ENCODE data around the gene KLHDC7B. TPM values are rescaled to one million over a fixed set of nuclear protein-coding genes. Genes with fewer than 3 reads are reported as not detected.

KLHDC7B gene
- total and polyA plus RNA-seq, 10 of the 15 experiments (the other 5 are each of a cell fraction or from before 2014, with no cell fraction given), result 0.05 to 2.2 (median 0.93) TPM; not detected in 2

DNA sequence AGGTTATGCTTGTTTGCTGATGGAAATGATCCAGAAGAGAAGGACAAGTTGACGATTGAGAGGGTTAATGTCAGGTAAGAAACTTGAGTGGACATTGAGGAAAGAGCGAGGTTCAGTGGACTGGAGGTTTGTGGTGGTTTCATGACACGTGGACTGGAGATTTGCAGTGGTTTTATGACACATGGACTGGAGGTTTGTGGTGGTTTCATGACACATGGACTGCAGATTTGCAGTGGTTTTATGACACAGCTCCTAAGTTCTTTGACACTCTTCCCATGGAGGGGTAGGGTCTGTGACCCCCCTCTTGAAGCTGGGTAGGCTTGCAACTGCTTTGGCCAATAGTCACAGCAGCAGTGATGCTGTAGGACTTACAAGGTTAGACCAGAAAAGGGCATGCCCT lies 49.5 kb downstream of the KLHDC7B start (continued):
- TF ChIP-seq, protein P1, sequence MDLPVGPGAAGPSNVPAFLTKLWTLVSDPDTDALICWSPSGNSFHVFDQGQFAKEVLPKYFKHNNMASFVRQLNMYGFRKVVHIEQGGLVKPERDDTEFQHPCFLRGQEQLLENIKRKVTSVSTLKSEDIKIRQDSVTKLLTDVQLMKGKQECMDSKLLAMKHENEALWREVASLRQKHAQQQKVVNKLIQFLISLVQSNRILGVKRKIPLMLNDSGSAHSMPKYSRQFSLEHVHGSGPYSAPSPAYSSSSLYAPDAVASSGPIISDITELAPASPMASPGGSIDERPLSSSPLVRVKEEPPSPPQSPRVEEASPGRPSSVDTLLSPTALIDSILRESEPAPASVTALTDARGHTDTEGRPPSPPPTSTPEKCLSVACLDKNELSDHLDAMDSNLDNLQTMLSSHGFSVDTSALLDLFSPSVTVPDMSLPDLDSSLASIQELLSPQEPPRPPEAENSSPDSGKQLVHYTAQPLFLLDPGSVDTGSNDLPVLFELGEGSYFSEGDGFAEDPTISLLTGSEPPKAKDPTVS (IDR thresholded peaks at IDR 0.05; ENCODE audit: low read depth, low read length), result no peak
- no peak for TF ChIP-seq NR2C1 (IDR thresholded peaks at IDR 0.05)
- no peak for TF ChIP-seq CBX3 (IDR thresholded peaks at IDR 0.05; ENCODE audit: borderline replicate concordance, low read depth)
- TF ChIP-seq, protein P2, sequence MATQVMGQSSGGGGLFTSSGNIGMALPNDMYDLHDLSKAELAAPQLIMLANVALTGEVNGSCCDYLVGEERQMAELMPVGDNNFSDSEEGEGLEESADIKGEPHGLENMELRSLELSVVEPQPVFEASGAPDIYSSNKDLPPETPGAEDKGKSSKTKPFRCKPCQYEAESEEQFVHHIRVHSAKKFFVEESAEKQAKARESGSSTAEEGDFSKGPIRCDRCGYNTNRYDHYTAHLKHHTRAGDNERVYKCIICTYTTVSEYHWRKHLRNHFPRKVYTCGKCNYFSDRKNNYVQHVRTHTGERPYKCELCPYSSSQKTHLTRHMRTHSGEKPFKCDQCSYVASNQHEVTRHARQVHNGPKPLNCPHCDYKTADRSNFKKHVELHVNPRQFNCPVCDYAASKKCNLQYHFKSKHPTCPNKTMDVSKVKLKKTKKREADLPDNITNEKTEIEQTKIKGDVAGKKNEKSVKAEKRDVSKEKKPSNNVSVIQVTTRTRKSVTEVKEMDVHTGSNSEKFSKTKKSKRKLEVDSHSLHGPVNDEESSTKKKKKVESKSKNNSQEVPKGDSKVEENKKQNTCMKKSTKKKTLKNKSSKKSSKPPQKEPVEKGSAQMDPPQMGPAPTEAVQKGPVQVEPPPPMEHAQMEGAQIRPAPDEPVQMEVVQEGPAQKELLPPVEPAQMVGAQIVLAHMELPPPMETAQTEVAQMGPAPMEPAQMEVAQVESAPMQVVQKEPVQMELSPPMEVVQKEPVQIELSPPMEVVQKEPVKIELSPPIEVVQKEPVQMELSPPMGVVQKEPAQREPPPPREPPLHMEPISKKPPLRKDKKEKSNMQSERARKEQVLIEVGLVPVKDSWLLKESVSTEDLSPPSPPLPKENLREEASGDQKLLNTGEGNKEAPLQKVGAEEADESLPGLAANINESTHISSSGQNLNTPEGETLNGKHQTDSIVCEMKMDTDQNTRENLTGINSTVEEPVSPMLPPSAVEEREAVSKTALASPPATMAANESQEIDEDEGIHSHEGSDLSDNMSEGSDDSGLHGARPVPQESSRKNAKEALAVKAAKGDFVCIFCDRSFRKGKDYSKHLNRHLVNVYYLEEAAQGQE (IDR thresholded peaks at IDR 0.05; ENCODE audit: low read depth, low read length), result no peak
- TF ChIP-seq POLR2AphosphoS5 (IDR thresholded peaks at IDR 0.05; ENCODE audit: low read length), result no peak
- TF ChIP-seq, protein P3, sequence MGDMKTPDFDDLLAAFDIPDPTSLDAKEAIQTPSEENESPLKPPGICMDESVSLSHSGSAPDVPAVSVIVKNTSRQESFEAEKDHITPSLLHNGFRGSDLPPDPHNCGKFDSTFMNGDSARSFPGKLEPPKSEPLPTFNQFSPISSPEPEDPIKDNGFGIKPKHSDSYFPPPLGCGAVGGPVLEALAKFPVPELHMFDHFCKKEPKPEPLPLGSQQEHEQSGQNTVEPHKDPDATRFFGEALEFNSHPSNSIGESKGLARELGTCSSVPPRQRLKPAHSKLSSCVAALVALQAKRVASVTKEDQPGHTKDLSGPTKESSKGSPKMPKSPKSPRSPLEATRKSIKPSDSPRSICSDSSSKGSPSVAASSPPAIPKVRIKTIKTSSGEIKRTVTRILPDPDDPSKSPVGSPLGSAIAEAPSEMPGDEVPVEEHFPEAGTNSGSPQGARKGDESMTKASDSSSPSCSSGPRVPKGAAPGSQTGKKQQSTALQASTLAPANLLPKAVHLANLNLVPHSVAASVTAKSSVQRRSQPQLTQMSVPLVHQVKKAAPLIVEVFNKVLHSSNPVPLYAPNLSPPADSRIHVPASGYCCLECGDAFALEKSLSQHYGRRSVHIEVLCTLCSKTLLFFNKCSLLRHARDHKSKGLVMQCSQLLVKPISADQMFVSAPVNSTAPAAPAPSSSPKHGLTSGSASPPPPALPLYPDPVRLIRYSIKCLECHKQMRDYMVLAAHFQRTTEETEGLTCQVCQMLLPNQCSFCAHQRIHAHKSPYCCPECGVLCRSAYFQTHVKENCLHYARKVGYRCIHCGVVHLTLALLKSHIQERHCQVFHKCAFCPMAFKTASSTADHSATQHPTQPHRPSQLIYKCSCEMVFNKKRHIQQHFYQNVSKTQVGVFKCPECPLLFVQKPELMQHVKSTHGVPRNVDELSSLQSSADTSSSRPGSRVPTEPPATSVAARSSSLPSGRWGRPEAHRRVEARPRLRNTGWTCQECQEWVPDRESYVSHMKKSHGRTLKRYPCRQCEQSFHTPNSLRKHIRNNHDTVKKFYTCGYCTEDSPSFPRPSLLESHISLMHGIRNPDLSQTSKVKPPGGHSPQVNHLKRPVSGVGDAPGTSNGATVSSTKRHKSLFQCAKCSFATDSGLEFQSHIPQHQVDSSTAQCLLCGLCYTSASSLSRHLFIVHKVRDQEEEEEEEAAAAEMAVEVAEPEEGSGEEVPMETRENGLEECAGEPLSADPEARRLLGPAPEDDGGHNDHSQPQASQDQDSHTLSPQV (IDR thresholded peaks at IDR 0.05), result no peak
- no peak for TF ChIP-seq PAX8 (IDR thresholded peaks at IDR 0.05)

Measured in GM12878 (cell line).